Measurements from ENCODE around the gene RFTN1.

RFTN1 gene

GRCh38 chr3:16400106-16400931, 113.2 kb downstream of the RFTN1 start:
- no peak for DNase-seq

- DNase-seq, result no peak
Measured at GRCh38 chr3:16399473-16399872, 114.0 kb downstream of the RFTN1 start.

- DNase-seq, result no peak
Measured at GRCh38 chr3:16398648-16399047, 114.9 kb downstream of the RFTN1 start.

- no peak for DNase-seq
Measured at GRCh38 chr3:16396202-16396601, 117.3 kb downstream of the RFTN1 start.

GRCh38 chr3:16395212-16395611, 118.3 kb downstream of the RFTN1 start:
- DNase-seq, result no peak

- DNase-seq, result no peak
Measured at GRCh38 chr3:16394639-16395038, 118.9 kb downstream of the RFTN1 start.

GRCh38 chr3:16392717-16393116, 120.8 kb downstream of the RFTN1 start:
- DNase-seq, result no peak

- no peak for DNase-seq
Measured at GRCh38 chr3:16392065-16392464, 121.4 kb downstream of the RFTN1 start.

GRCh38 chr3:16390581-16390980, 122.9 kb downstream of the RFTN1 start:
- DNase-seq, result no peak

GRCh38 chr3:16388850-16389441, 124.6 kb downstream of the RFTN1 start:
- no peak for DNase-seq

GRCh38 chr3:16386561-16386960, 126.9 kb downstream of the RFTN1 start:
- no peak for DNase-seq

- DNase-seq, result no peak
Measured at GRCh38 chr3:16385151-16385550, 128.3 kb downstream of the RFTN1 start.

- no peak for DNase-seq
Measured at GRCh38 chr3:16383864-16384263, 129.6 kb downstream of the RFTN1 start.

- DNase-seq, result no peak
Measured at GRCh38 chr3:16382845-16383244, 130.7 kb downstream of the RFTN1 start.

- DNase-seq, result no peak
Measured at GRCh38 chr3:16381426-16381825, 132.1 kb downstream of the RFTN1 start.

- no peak for DNase-seq
Measured at GRCh38 chr3:16380421-16380820, 133.1 kb downstream of the RFTN1 start.

- DNase-seq, result no peak
Measured at GRCh38 chr3:16379838-16380237, 133.7 kb downstream of the RFTN1 start.

GRCh38 chr3:16378920-16379319, 134.6 kb downstream of the RFTN1 start:
- DNase-seq, result no peak

GRCh38 chr3:16378415-16378814, 135.1 kb downstream of the RFTN1 start:
- DNase-seq, result no peak

GRCh38 chr3:16377847-16378302, 135.6 kb downstream of the RFTN1 start:
- DNase-seq, result no peak

- DNase-seq, result no peak
Measured at GRCh38 chr3:16377196-16377595, 136.3 kb downstream of the RFTN1 start.

- no peak for DNase-seq
Measured at GRCh38 chr3:16375891-16376290, 137.6 kb downstream of the RFTN1 start.

GRCh38 chr3:16374935-16375245, 138.6 kb downstream of the RFTN1 start:
- DNase-seq, result no peak

GRCh38 chr3:16374047-16374934, 139.2 kb downstream of the RFTN1 start:
- DNase-seq, result no peak

Data from NCI-H1105 treated with DMSO at 0.1 percent for 48 hours (cell line).